WI38 (cell line): ENCODE results near the gene SPTBN5.

ENCODE experiments used
- H3K4me3 ChIP-seq: 2 replicates; pipeline ENCODE4 v1.5.1; 2011; ENCODE audit warnings: low read depth, mild to moderate bottlenecking, control low read depth, low read length
- TF ChIP-seq, protein P1 (sequence below): IDR thresholded peaks from 2 replicates; pipeline ENCODE4 v1.5.1; 2012; ENCODE audit warnings: low read depth, mild to moderate bottlenecking, control low read depth, low read length

Gene SPTBN5

DNA sequence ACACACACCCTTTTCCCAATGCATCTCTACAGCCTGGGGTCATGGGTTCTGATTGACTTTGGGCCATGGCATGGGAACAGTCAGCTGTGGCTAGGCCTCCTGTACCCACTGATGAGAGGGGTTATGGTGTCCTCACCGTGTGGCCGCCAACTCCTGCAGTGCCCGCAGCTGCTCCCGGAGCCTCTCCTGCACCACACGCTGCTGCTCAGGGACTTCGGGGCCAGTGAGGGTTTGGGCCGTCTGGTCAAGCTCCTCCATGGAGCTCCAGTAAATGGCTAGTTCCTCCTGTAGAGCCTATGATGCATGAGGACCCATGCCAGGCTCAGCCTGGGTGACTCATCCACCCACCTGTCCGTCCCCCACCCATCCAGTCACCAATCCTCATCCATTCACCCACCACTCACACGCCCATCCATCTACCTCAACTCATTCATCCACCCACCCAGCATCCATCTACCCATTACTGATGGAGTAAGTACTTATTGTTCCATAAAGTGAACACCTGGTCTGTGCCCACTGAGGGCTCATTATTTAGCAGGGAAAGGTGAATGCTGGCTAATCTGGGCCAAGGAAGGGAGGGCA is 21.6 kb downstream of the SPTBN5 start:
- H3K4me3 ChIP-seq: no peak overlapping the region
- TF ChIP-seq, protein P1, sequence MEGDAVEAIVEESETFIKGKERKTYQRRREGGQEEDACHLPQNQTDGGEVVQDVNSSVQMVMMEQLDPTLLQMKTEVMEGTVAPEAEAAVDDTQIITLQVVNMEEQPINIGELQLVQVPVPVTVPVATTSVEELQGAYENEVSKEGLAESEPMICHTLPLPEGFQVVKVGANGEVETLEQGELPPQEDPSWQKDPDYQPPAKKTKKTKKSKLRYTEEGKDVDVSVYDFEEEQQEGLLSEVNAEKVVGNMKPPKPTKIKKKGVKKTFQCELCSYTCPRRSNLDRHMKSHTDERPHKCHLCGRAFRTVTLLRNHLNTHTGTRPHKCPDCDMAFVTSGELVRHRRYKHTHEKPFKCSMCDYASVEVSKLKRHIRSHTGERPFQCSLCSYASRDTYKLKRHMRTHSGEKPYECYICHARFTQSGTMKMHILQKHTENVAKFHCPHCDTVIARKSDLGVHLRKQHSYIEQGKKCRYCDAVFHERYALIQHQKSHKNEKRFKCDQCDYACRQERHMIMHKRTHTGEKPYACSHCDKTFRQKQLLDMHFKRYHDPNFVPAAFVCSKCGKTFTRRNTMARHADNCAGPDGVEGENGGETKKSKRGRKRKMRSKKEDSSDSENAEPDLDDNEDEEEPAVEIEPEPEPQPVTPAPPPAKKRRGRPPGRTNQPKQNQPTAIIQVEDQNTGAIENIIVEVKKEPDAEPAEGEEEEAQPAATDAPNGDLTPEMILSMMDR: no peak

DNA sequence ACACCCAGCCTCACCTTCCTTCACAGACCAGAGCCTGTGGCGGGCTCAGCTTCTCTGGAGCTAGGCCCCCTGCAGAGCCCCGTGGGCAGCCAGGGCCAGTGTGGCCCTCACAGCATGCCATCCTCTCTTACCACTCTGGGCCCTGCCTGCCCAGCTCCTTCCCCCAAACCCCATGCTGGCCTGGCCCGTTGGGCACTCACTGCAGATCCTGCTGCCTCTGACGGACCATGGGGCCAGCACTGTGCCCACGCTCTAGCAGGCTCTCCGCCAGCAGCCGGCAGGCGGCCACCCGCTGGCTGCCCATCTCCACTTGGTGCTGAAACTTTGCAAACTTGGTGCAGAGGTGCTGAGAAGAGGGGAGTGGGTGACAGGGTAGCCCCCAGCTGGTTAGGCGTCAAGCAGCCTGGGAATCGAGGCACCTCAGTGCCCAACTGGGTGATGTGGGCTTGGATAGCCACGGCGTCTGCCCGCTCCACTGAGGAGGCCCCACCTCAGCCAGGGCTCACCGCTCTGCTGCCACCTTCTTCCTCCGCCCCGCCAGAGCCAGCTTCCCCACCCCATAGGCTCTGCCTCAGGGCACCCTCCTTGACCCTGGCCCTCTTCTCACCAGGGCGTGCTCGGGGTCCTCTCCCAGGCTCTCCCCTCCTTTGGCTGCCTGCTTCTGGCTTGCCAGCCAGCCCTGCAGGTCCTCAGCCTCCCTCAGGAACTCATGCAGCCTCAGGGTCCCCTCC is 22.5 kb downstream of the SPTBN5 start:
- no peak overlapping the region for H3K4me3 ChIP-seq
- TF ChIP-seq, protein P1: no peak

DNA sequence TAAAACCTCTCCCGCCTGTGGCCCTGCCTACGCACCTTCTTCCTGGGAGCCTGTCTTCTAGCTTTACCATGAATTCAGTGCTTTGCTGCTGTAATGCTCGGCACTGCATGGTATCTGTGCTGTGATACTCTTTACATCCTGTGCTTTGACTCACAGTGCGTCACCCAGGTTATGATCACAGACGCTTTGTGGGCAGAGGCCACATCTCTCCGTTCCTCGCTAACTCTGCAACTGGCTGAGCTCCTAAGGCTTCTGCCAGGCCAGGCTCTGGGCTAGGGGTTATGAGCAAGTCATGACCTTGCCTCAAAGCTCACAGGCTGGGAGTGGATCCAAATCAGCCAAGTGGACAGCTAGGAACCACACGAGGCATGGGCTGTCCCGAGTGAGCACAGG is 23.2 kb downstream of the SPTBN5 start:
- TF ChIP-seq, protein P1: no peak
- H3K4me3 ChIP-seq: no peak overlapping the region

DNA sequence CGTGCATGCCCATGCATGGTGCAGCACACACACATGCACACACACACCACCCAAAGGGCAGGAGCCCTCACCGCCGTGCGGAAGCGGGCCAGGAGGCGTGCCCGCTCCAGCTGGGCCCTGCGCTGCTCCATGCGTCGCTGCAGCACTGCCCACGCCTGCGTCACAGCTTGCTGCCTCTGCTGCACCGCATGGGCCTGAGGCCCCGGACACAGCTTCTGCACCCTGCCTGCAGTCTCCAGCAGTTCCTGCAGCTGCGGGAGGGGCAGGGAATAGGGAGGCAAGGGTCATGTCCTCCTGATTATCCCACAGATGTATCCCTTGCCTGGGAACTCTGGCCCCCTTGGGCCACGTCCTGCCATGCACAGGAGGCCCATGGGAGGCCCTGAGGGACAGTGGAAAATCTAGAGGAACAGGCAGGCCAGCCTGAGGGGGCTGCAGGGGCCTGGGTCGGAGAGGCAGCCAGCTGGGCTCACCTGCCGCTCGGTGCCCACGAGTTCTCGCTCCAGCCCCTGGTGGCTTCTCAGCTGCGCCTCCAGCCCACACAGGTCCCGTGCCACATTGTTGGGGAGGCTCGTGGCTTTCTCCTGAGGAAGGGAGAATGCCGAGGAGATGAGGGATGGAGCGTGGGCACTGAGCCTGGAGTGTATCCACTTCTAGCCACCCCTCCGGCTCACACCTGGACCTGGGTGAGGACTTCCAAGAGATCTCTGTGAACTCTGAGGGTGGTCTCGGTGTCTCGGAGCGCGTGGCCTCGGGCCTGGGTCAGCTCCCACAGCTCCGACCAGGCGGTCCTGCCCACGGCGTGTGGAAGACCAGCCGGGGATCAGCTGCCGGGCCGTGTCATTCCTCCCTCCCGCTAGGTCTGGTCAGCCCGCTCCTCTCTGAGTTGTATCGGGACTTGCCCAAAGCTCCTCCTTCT is 23.8 kb downstream of the SPTBN5 start:
- TF ChIP-seq, protein P1: no peak
- H3K4me3 ChIP-seq: no peak overlapping the region

DNA sequence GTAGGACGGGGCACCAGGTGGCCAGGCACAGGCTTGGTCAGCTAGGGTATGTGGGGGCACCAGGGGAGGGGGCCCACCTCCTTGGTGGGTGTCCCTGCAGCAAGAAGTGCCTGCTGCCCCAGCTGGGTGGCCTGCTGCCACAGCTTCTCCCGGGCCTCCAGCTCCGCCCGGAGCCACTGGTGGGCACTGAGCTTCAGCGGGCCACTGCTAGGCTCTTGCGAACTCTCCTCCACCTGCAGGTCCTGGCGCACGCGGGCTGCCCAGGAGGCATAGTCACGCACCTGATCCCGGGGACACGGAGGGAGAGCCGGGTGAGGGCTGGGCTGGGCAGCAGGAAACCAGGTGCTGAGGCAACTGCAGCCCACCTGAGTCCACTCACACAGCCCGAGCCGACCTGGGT is 25.5 kb downstream of the SPTBN5 start:
- TF ChIP-seq, protein P1: no peak
- no peak overlapping the region for H3K4me3 ChIP-seq

DNA sequence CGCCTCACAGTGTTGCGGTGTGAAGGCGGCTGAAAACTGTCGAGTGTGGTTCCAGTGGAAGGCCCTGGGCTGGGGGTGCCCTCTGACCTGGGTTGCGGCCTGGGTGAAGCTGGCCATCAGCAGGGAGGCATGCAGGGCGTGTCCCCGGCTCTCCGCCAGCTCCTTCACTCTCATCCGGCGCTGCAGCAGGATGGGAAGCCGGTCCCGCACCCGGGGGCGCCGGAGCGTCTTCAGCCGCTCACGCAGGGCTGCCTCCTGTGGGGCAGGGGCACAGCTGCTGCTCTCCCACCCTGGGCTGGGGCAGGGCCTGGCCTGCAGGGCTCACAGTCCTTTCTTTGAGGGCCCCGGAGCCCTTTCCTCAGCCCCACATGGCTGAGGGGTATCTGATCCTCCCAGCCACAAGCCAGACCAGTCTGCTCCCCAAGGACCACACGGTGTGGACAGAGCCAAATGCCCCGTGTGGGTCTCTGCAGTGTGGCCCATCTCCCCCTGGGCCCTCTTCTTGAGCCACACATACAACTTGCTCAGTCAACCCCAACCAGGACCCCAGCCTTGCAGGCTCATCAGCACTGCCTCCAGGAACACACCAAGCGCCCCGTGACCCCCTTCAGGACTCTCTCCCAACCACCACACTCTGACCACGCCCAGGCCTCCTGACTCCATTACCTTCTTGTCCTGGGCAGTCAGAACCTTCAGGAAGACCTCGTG is 26.8 kb downstream of the SPTBN5 start:
- no peak overlapping the region for H3K4me3 ChIP-seq
- TF ChIP-seq, protein P1: no peak
